Hindlimb muscle (tissue), 1 donor: ENCODE results near the gene KIF13A. TPM values are rescaled to one million over a fixed set of nuclear protein-coding genes. Genes with fewer than 3 reads are reported as not detected.
A peak's percentile ranks its signal among the peaks of the same experiment; 100 is the strongest.
"Not testable (repeated sequence)": the region's sequence is repeated elsewhere in the genome, so short reads cannot be mapped to it uniquely, and the experiment has no call there.

Experiments
- DNase-seq: peaks from one replicate; pipeline ENCODE4 v3.0.0-alpha.2; 2013
- polyA plus RNA-seq: library from polyadenylated mRNA; unstranded; fragments of 120-200 nt; gene quantifications from one replicate; pipeline ENCODE4 v1.2.1, GENCODE V29; 2013; ENCODE audit not compliant: insufficient read length

The KIF13A gene
- polyA plus RNA-seq, 1 donor, result 42.8 TPM

DNA sequence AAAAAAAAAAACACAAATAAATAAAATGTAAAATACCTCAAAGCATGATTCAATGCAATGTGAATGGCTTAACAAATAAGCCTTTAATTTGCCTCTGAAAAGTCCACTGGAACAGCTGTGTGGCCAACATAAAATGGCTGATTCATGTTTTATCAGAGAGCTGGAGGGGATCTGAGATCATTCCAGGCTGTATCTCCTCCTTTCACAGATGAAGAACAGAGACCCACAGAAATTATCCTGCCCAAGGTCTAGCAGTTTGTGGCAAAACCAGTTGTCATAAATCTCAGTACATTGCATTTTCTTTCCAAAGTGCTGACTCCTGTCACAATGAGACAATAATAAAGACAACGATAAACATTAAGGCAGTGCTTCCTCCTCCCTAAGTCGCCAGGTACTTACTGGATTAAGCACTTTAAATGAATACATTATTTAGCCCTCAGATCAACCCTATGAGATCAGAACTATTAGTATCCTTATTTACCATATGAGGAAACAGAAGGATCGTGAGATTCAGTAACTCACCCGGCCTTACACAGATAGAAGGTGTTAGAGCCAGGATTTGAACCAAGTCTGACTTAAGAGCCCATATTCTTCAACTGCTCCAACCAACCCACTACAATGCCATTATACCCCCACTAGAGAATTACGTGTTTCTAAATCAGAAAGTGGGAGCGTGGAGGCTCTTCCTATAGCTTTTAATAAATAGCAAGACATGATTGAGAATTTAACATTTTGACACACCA, 118.3 kb downstream of the KIF13A start:
- DNase-seq, result no peak

DNA sequence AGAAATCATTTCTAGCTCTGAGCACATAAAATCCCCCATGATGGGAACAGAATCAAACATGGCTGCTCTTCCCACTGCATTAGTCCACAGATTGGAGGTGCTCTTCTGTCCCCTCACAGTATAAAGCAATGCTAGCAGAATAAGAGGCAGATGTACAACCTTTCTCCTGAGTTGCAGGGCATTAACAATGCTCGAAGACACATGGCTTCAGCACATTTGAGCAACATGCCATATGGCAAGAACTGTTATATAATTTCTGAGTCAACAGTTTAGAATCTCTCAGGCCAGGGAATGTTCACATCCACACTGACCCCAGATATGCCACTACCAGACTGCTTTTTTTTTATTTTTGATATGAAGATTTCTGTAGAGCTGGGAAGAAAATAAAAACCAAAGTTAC, 119.6 kb downstream of the KIF13A start:
- no peak for DNase-seq

DNA sequence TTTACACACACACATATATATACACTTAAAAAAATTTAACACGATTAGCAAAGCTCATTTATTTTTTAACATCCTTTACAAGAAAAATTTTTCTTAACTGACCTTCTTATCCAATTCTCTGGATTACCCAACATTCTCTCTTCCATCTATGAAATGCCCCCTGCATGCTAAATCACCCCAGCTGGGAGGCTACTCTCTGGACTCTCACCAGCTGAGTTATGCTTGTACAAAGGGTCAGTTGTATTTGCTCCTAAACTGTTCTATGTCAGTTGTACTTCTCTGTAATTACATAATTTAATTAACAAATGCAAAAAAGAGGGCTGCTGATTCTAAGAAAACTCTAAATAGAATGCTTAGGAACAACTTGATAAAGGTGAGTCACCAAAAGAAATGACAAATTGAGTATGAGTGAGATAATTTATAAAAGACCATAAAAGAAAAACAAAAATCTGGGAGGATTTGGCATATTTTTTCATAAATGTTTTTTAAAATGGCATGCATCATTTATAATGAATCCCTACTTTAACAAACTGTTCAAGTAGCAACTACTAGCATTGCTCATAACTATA, 120.5 kb downstream of the KIF13A start:
- no peak for DNase-seq

DNA sequence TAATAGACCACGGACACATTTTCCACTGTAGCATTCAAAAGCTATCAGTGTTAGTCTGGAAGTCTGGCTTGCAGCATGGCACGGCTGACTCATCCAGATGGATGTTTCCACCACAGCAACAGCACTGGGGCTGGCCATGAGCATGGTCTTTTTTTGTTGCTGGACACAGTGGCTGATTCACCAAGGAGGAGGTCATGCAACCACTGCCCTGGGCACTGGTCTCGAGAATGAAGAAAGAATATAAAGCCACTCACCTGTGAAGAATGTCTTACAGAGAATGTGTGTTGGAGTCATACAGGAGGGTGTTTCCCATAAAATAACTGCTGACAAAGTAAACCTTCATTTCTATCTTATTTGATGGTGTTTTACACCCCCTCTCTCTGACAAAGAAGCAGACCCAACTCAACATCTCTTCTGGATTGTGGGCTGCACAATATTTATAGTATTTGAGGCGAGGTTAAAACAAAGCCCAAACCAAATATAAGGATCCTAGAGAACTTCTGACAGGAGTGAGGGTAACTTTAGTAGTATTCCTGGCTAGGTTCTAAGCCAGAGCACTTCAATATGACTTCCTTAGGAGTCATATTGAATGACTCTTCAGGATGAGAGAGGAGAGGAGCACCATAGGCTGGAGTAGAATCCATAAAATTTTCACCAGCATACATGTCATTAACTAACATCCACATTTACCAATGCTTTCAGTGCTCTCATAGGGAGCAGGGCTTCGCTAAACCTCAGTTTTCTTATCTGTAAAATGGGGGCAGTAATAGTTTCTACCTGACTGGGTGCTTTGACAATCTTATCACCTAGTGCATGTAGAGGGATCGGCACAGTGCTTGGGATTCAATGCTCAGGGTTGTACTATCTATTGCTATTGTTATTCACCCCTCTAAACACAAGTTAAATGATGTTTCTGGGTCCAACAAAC, 121.4 kb downstream of the KIF13A start:
- peak; percentile 55 for DNase-seq

DNA sequence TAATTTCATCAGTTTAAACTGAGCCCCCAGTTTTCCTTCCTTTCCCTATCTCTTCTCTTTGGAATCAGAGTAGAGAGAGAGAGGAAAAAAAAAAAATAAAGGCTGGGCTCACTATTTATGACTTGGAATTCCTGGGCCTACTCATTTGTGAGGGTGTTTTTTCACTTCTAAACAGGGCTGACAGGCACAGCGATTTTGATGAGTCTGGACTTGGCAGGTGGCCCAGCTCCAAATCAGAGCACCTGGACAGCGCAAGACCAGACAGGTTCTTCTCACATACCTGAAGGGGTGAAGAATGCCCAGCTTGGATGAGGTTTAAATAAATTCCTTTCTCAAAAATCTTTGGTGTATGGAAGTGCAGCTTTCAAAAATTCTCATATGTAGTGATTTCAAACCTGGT, 122.2 kb downstream of the KIF13A start:
- no peak for DNase-seq

DNA sequence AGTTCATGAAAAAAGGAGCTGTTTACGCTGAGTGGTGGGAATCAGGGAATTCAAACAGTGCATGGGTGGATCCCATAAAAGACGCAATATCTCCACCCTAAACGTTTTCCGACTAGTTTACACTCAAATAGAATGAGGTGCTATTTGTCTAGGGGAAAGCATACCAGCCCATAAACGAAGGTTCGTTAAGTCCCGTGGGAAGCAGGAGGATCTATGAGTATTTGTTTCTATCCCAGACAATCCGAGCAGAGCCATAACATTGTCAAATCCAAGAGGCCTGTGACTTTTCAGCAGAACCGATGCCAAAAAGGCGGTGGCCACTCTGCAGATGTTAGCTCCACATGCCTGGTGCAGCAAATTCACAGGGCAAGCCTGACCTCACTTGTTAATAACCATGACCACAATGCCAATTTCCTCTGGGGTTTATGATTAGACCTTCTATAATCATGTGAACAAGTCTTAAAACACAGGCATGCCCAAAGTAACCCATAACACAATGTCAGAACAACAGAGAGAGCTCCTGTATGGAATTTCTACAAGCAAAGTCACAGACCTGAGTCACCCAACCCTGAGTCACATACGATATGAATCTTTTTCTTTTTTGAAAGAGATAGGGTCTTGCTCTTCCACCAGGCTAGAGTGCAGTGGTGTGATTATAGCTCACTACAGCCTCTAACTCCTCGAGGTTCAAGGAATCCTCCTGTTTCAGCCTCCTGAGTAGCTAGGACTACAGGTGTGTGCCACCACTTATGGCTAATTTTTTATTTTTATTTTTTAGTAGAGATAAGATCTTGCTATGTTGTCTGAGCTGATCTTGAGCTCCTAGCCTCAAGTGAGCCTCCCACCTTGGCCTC, 123.3 kb downstream of the KIF13A start:
- DNase-seq, result peak; percentile 29

DNA sequence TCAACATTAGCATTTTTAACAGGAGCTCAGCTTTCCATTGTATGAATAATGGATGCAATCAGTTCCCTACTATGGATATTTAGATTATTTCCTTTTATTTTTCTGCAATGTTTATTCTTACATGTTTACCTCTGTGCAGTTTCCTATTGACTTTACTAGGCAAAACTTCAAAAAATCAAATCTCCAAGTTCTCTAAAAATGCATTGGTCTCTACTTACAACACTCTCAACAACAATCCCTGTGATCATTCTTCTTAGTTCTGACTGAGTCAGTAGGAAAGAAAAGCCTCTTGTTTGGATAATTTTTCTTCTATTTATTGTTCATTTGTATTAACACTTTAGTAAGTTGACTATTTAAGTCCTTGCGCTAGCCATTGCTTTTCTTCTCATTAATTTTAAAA, 126.1 kb downstream of the KIF13A start:
- no peak for DNase-seq

DNA sequence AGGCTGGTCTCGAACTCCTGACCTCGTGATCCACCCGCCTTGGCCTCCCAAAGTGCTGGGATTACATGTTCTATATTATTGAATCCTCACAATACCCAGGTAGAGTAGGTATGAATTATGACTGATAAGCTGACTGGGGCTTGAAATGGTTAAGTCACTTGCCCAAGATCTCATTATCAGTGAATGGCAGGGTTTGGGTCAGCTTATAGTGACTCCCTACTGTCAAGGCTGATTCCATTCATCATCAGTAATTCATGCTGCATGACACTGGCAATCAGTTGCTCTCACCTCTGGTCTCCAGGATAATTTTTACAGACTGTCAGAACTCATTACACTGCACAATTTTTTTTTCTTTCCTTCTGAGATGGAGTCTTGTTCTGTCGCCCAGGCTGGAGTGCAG, 127.6 kb downstream of the KIF13A start:
- no peak for DNase-seq

DNA sequence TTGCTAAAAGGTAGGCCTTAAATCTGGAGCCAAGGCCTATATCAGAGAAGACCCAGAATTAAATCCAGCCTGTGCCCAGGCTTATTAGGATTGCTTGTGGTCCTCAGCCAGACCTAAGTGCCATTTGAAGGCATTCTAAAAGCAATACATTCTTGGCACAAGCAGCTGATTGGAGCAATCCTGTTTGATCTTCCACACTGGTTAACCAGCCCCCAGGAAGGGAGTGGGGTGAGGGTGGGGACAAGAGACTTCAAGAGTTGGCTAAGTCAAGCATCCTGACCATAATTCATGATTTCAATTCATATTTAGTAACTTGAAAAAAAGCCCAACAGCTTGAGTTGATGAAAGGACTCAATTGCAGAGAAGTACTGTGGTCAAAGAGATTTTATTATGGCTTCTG, 128.9 kb downstream of the KIF13A start:
- no peak for DNase-seq

DNA sequence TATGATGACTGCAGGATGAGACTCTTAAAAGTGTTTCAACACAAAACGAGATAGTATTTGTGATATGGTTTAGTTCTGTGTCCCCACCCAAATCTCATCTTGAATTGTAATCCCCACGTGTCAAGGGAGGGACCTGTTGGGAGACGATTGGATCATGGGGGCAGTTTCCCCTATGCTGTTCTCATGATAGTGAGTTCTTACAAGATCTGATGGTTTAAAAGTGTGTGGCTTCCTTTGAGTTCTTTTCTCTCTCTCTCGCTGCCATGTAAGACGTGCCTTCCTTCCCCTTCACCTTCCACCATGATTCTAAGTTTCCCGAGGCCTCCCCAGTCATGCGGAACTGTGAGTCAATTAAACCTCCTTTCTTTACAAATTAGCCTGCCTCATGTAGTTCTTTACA, 130.2 kb downstream of the KIF13A start:
- not testable (repeated sequence) for DNase-seq

DNA sequence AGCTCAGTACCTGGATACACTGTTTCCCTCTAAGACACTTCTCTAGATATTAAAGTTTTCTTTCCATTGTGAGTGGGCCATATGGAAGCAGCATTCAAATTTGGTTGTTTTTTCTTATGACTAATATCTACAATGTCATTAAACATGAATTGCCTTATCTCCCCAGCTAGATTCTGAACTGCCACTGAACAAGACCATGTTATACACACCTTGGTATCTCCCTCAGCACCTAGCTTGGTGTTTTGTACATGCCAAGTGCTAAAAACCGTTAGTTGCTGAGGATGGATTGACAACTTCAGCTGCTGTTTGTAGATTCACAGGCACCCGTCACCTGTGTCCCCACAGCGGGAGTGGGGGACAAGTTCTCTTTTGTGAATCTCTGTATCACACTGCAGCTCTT, 131.1 kb downstream of the KIF13A start:
- DNase-seq, result no peak

DNA sequence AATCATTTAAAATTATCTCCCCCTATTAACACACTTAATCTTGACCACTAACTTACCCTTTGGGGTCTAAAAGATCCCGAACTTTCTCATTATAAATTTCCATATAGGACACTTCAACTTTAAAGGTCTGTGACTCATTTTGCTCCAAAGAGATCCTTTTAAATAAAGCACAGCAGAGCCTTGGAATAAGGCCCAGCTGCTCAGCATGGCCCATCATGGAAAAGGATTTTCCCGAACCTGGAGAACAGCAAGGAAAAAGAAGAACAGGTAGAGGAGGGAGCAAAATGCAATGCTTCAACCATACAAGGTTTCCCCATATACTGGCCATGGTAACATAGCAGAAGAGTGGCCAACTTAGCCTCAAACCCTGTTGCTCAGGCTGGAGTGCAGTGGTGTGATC, 132.1 kb downstream of the KIF13A start:
- DNase-seq, result no peak

DNA sequence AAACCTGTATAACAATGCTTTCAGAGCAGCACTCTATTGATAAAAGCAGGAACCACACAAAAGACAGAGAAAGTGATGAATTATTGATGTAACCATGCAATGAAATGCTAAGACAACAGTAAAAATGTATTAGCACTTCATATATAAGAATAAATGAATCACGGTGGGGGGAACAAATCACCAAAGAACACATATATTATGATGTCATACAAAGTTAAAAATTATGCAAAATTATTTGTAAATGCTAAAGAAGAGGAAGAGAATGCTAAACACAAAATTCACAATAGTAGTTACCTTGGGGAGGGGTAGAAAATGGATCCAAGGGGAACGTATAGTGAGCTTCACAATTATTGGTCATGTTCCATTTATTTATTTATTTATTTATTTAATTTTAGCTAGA, 133.9 kb downstream of the KIF13A start:
- no peak for DNase-seq

DNA sequence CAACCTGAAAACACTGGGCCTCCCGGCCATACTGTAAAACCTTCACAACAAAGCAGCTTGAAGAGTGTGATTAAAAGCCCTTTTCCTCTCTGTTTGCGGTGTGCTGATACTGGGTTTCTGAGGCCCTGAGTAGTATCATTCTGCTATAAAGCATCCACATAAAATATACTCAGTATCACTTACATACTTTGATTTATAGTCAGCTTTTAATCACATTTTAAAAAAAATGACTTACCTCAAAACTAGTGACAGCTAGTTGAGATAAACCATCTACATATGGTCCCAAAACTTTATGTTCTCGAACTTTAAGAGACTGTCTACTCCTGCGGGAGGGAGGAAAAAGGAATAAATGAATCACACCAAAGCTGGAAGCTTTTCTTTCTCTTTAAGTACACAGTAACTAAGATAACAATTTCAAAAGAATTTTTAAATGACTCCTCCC, 135.7 kb downstream of the KIF13A start:
- no peak for DNase-seq

DNA sequence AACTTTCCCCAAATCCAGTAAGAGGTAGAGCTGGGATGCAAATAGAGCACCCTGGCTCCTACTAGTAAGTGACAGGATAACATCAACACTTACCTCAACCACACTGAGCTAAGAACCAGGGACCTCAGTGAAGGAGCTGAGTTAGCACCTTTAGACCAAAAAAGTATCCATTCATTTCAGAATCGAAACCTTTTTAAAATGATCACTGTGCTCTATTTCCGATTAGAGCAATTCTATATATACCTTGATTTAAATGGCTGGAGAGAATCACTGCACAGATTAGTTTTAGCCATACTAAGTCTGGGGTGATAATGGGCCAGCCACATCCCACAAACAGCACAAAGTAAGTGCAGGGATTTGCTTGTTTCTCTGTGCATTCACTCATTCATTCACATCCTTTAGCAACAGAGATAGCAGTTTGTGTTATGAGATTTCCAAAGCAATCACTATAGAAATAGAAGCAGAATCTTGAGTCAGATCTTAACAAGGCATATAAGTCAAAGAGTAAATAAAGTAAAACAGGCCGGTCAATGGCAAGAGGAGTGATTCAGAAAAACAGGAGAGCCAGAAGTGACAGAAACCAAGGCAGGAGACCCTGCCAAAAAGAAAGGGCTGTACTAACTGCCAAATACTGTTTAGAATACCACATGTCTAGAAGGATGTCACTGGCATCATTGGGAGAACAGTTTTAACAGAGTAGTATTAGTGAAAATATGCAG, 136.3 kb downstream of the KIF13A start:
- DNase-seq, result no peak

DNA sequence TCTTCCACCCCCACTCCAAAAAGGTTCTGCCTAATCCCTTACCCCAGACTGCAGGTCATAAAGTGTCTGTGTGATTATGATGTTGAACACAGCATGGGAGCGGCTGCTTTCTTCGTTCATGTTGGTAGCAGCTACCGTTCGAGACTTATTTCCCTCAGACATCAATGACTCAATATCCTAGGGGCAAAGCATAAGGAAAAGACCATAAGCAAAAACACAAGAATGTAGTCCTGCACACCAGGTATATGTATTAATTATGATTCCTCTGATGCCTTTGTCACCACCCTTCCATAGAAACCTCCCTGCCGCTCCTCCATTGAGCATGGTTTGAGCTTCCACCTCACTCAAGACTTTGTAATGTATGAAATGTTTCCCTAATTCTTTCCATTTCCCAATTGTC, 137.2 kb downstream of the KIF13A start:
- DNase-seq, result no peak

DNA sequence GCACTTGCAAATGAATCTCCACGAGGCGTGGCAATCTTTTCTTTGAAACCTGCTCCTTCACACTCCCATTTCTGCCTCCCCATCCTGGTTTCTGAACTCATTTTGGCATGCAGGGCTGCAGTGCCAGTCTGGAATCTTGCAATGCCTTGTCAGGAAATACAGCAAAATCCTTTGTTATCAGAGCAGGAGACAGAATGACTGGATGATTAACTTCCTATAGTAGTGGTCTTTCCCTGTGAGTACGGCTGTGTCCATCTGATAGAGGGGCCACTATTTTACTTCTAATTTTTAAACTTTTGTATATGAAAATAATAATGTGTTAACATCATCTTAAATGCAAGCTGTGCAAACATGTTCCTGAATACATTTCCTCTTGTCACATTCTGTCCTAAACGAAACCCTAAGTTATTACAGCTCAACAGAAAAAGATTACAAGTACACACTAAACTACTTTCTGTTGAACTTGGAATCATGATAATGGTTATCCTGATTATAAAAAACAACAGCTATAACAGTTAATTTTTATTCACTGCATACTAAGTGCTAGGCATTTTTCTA, 140.2 kb downstream of the KIF13A start:
- no peak for DNase-seq

DNA sequence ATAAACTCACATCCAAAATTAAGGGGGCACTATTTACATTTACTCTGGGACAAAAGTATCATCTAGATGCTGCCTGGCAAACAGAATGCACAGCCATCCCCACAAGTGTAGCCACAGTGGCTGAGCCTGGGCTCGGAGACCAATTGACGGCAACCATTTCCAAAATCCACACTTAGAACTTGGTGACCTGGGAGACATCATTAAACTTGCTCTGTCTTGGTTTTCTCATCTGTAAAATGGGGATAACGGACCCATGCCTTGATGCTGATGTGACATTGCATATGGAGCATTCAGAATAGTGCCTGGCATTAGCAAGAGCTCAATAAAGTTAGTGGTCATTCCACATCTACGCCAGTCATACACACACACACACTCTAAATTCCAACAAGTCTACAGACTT, 140.7 kb downstream of the KIF13A start:
- DNase-seq, result no peak

DNA sequence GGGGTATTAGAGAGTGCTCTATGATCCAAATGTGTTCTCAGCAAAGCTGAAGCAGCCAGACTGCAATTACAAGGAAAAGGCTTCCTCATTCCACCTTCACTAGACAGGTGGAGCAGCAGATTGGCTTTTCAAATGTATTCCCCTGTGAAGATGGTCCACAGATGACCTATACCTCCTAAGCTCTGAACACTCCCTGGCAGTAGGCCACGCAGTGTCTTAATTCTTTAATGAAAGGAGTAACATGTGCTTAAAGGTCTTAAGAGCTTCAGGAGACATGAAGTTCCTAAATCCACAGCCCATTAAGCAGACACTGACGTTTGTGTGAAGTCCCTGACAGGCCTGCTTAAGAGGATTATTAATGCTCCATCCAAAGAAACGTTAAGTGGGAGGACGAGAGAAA, 141.8 kb downstream of the KIF13A start:
- no peak for DNase-seq

DNA sequence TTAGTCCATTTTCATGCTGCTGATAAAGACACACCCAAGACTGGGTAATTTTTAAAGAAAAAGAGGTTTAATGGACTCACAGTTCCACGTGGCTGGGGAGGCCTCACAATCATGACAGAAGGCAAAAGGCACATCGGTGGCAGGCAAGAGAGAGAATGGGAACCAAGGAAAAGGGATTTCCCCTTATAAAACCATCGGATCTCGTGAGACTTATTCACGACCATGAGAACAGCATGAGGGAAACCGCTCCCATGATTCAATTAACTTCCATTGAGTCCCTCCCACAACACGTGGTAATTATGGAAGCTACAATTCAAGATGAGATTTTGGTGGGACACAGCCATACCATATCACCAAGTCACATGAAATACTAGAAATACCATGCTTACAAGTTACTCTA, 142.5 kb downstream of the KIF13A start:
- not testable (repeated sequence) for DNase-seq
